Thoracic aorta (tissue), 2 donors: ENCODE data around the gene PSAP. TPM values are rescaled to one million over a fixed set of nuclear protein-coding genes. Genes with fewer than 3 reads are reported as not detected.

ENCODE experiments used
- ATAC-seq: fragments of 150-250 bp; one replicate; pipeline ENCODE4 v1.8.0; 2017; ENCODE audit warnings: low read depth; ENCODE audit not compliant: insufficient number of reproducible peaks, low FRiP score
- DNase-seq: peaks from one replicate; pipeline ENCODE4 v3.0.0-alpha.2; 2020; ENCODE audit warnings: low spot score
- H3K27ac ChIP-seq, 2 donors: fragments of 200-600 bp; sonication (generic); 1 replicate in 1 of 2; 2 replicates in 1 of 2; pipeline ENCODE4 v1.5.1; 2016; ENCODE audit warnings: mild to moderate bottlenecking in 2 of 2, moderate library complexity in 2 of 2
- H3K27me3 ChIP-seq: fragments of 200-600 bp; sonication (generic); replicated peaks from 2 replicates; pipeline ENCODE4 v1.6.0; 2016; ENCODE audit warnings: mild to moderate bottlenecking; ENCODE audit not compliant: insufficient read depth
- H3K36me3 ChIP-seq: fragments of 200-600 bp; sonication (generic); one replicate; pipeline ENCODE4 v1.5.1; 2016
- H3K4me1 ChIP-seq, 2 donors: fragments of 200-600 bp; sonication (generic); 1 replicate in 1 of 2; 2 replicates in 1 of 2; pipeline versions ENCODE4 v1.5.1 to v1.6.0; 2016; ENCODE audit warnings: low read depth in 2 of 2, mild to moderate bottlenecking in 1 of 2; ENCODE audit not compliant: control insufficient read depth in 1 of 2
- H3K4me3 ChIP-seq: fragments of 200-600 bp; sonication (generic); 2 replicates; pipeline ENCODE4 v1.5.1; 2016; ENCODE audit warnings: mild to moderate bottlenecking
- H3K9me3 ChIP-seq: fragments of 200-600 bp; sonication (generic); 2 replicates; pipeline ENCODE4 v1.5.1; 2016
- CTCF ChIP-seq: fragments of 200-600 bp; sonication (generic); IDR thresholded peaks from one replicate; pipeline ENCODE4 v1.5.1; 2019; ENCODE audit warnings: antibody characterized with exemption
- total RNA-seq, 2 donors: library from RNA; depleted of rRNA; stranded (reverse); fragments of >200 nt; gene quantifications; one replicate each; pipeline versions ENCODE4 v1.1.0 to v1.2.3, GENCODE V29; 2016

The PSAP gene
- total RNA-seq, 2 donors from 2014 or later: 1,091 to 1,135 TPM

GRCh38 chr10:71827852-71828251, 23.2 kb downstream of the PSAP start:
- ATAC-seq: no peak
- peaks cover 91% of the 10 kb centered on the region for H3K36me3 ChIP-seq
- no peak for TF ChIP-seq CTCF

GRCh38 chr10:71825217-71825616, 25.8 kb downstream of the PSAP start:
- Histone ChIP-seq H3K36me3 (peaks cover 85% of the 10 kb centered on the region), H3K27me3 (no peaks in the 10 kb centered on the region), H3K4me1 (no peaks in the 10 kb centered on the region), H3K27ac (no peak overlapping the region), H3K4me3 (no peak overlapping the region), H3K9me3 (no peaks in the 10 kb centered on the region)
- ATAC-seq (no peak), DNase-seq (no peak)
- TF ChIP-seq CTCF: no peak

More at GRCh38 chr10:71827852-71828251, 23.2 kb downstream of the PSAP start:
- Histone ChIP-seq H3K4me3 (no peak overlapping the region), H3K9me3 (no peaks in the 10 kb centered on the region), H3K27me3 (no peaks in the 10 kb centered on the region), H3K4me1 (no peaks in the 10 kb centered on the region), H3K27ac (no peak overlapping the region)
- DNase-seq: no peak

- no peak for TF ChIP-seq CTCF
- Histone ChIP-seq H3K36me3 (peaks cover 85% of the 10 kb centered on the region), H3K4me1 (no peaks in the 10 kb centered on the region), H3K9me3 (no peaks in the 10 kb centered on the region), H3K4me3 (no peak overlapping the region), H3K27ac (no peak overlapping the region), H3K27me3 (no peaks in the 10 kb centered on the region)
- ATAC-seq (no peak), DNase-seq (no peak)
These were observed 26.7 kb downstream of the PSAP start for GRCh38 chr10:71824333-71824732.

- Histone ChIP-seq H3K4me1 (no peaks in the 10 kb centered on the region), H3K9me3 (no peaks in the 10 kb centered on the region), H3K27me3 (no peaks in the 10 kb centered on the region), H3K27ac (no peak overlapping the region), H3K36me3 (peaks cover 85% of the 10 kb centered on the region), H3K4me3 (no peak overlapping the region)
- TF ChIP-seq CTCF: no peak
- ATAC-seq (no peak), DNase-seq (no peak)
These were observed 27.7 kb downstream of the PSAP start for GRCh38 chr10:71823356-71823755.

- Histone ChIP-seq H3K4me1 (no peaks in the 10 kb centered on the region), H3K27ac (no peak overlapping the region), H3K4me3 (no peak overlapping the region), H3K27me3 (no peaks in the 10 kb centered on the region), H3K36me3 (peaks cover 89% of the 10 kb centered on the region), H3K9me3 (no peaks in the 10 kb centered on the region)
- no peak for ATAC-seq
- no peak for DNase-seq
- TF ChIP-seq CTCF: no peak
These were observed 28.9 kb downstream of the PSAP start for GRCh38 chr10:71821909-71822763.
